Inflammatory macrophage treated with lipopolysaccharide for 4 hours (primary cell): Measurements from ENCODE around the gene HOXD3.

ENCODE experiments used
- DNase-seq: peaks from one replicate; pipeline ENCODE4 v3.0.0-alpha.2; 2020

HOXD3 gene

DNA sequence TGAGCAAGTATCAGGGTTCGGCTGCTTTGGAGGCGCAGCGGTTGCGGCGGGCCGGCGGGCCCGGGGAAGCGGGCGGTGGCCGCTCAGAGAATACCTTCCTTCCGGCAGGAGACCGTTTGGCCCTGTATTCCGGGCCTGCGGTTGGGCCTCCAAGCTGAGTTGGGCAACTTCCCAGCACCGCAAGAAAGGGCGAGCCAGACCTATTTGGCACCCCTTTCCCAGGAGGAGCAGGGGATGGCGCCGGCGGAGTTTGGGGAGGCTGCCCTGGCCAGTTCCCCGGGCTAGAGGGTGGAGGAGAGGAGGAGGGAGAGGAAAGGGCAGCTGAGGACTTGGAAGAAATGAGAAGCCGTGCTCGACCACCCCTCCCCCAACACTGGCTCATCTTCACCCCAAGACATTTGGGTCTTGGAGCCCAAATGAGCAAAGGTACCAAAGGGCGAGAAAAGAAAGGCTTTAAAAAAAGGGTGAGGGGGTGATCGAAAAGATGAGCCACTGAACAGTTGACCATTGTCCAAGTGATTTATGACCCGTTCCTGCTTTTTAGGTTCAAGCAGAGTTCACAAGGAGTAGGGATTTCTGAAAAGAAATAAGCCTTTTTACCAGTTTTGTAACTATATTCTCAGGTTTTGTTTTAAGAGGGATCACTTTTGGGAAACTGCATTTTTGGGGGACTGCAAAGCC lies 8.4 kb downstream of the HOXD3 start:
- DNase-seq: no peak

DNA sequence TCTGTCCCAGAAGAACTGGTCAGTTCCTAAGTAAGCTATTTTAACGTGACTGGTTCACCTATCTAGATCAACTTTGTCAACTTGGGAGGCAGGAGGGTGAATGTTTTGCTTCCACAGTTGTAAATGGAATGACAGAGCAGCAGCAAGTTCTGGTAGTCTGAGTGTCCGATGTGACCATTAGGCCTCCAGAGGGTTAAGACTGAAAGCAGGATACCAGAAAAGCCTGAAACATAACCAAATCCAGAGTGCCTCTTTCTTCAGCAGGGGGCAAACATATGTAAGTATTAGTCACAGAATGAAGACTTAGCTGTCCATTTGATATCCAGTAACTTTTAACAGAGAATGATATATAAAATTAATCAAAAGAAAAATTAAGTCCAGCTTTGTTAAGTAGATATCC lies 9.2 kb downstream of the HOXD3 start:
- no peak for DNase-seq

DNA sequence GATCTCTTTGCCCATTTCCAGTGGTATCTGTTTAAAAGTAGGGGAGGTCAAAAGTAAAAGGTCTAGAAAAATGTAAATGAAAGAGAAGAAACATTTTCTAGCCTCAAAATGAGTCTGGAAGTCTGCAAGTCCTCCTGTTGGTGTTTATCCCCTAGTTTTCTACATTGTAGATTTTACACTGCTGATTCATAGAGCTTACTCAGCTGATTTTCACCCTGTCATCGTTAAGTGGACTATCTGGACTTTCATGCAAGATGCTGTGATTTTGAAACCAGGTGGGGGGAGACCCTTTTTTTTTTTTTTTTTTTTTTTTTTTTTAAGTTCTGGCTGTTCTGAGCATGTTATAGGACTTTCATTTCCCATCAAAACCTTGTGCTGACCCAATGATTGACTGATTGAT lies 10.3 kb downstream of the HOXD3 start:
- no peak for DNase-seq

DNA sequence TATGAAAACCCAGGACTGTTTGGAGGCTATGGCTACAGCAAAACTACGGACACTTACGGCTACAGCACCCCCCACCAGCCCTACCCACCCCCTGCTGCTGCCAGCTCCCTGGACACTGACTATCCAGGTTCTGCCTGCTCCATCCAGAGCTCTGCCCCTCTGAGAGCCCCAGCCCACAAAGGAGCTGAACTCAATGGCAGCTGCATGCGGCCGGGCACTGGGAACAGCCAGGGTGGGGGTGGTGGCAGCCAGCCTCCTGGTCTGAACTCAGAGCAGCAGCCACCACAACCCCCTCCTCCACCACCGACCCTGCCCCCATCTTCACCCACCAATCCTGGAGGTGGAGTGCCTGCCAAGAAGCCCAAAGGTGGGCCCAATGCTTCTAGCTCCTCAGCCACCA lies 12.1 kb downstream of the HOXD3 start:
- no peak for DNase-seq

DNA sequence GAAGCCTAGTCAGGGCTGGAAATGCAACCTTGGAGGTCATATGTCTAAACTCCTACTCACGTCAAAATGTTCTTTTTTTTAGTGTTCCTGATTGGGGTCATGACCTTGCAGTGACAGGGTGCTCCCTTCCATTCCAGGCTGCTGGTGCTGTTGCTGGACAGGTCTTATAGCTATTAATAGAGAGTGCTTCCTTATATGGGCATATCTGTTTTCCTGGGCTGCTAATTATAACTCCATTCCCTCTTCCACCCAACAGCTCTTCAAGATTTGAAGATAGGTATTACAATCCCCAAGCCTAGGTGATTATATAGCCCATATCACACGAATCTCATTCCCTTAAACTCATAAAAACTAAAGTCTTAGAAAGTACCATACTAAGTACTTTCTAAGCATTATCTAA lies 12.6 kb downstream of the HOXD3 start:
- no peak for DNase-seq

DNA sequence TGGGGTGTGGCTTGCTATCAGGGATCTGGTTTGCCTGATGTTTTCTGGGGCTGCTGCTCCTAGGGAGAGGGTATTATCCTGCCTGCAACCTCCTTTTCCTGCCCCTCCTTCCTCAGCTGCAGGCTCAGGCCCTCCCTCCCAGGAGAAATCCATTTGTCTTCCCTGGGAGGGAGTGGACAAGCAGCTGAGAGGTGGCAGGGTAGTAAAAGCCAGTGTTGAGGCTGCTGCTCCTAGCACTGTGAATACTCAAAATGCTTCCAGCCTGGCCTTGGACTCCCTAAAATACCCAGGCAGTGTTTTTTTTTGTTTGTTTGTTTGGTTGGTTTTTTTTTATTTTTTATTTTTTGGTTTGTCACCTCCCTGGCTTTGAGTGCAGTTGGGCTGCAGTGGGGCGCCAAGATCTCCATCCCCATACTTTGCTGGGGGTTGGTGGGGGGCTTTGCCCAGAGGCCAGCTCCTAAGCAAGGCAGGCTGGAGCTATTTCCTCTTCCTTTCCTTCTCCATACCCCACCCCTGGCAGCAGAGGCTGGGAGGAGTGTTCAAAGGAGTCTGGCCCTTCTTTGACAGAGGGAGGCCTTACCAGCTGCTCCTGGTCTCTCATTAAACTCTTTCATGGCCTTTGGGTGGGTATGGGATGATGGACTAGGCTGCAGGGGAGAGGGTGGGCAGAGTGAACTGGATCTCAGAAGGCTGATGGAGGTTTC lies 13.6 kb downstream of the HOXD3 start:
- no peak for DNase-seq

DNA sequence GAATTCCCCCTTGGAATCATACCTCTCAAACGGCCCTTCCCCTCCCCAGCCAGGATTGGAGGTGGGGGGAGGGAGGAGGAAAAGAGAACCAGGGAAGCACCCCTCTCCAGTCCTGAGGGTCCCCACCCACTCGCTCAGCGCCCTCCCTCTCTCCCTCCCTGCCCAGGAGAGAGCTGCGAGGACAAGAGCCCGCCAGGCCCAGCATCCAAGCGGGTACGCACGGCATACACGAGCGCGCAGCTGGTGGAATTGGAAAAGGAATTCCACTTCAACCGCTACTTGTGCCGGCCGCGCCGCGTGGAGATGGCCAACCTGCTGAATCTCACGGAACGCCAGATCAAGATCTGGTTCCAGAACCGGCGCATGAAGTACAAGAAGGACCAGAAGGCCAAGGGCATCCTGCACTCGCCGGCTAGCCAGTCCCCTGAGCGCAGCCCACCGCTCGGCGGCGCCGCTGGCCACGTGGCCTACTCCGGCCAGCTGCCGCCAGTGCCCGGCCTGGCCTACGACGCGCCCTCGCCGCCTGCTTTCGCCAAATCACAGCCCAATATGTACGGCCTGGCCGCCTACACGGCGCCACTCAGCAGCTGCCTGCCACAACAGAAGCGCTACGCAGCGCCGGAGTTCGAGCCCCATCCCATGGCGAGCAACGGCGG lies 14.4 kb downstream of the HOXD3 start:
- no peak for DNase-seq

DNA sequence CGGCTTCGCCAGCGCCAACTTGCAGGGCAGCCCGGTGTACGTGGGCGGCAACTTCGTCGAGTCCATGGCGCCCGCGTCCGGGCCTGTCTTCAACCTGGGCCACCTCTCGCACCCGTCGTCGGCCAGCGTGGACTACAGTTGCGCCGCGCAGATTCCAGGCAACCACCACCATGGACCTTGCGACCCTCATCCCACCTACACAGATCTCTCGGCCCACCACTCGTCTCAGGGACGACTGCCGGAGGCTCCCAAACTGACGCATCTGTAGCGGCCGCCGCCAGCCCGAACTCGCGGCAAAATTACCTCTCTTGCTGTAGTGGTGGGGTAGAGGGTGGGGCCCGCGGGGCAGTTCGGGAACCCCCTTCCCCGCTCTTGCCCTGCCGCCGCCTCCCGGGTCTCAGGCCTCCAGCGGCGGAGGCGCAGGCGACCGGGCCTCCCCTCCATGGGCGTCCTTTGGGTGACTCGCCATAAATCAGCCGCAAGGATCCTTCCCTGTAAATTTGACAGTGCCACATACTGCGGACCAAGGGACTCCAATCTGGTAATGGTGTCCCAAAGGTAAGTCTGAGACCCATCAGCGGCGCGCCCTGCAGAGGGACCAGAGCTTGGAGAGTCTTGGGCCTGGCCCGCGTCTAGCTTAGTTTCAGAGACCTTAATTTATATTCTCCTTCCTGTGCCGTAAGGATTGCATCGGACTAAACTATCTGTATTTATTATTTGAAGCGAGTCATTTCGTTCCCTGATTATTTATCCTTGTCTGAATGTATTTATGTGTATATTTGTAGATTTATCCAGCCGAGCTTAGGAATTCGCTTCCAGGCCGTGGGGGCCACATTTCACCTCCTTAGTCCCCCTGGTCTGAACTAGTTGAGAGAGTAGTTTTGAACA lies 15.1 kb downstream of the HOXD3 start:
- DNase-seq: no peak

DNA sequence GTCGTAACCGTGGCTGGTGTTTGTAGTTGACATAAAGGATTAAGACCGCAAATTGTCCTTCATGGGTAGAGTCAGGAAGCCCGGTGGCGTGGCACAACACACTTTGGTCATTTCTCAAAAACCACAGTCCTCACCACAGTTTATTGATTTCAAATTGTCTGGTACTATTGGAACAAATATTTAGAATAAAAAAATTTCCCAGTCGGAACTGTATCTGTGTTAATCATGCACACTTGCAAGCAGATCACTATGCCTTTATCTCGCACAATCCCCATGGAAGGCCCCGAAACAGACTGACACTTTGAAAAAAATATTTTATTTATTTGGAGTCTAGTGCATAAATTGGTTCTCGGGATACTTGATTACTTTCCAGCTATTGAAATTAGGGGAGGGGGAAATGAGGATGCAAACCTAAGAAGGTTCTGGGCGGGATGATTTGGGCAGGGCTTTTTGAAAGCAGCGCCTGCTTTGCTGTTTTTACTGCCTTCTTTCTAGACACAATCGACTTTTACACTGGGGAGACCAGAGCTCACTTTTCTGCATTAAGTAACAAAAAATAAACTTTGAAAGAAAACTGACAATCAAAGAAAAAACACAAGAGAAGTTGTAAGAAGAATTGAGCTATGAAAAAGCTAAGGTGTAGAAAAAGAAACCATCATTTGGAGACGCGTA lies 15.9 kb downstream of the HOXD3 start:
- DNase-seq: no peak

DNA sequence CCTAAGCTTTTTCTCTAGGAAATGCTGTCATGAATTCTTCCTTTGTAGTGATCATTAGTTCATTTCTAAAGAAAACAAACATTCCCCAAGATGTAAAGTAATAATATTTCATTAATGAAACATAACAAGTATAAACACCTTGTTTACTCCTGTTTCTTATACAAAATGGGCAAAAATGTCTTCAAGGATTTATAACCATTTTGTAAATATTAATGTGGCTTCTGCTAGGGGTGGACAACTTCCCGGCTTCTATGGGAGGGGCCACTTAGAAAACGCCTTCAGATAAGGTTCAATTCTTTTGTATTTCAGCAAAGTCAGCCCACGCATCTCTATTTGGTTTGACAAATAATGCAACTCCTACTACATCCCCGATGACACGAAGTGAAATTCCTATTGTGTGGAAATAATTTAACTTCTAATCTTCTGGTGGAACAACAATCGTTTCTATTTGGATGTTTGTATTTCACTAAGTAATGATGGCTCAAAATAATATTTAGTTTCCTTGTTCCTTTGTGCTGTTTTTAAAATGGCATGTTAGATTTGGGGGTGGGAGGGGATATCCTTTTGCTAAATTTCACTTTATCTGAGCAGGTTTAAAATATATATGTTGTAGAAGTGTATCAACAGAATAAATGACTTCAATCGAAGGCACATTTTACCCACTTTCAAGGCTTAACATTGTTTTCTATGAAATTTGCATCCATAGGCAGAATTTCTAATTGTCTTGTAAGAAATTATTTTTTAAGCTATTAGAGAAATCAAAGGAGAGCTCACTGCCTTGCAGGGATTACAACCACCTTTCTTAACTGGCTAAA lies 16.7 kb downstream of the HOXD3 start:
- DNase-seq: no peak

DNA sequence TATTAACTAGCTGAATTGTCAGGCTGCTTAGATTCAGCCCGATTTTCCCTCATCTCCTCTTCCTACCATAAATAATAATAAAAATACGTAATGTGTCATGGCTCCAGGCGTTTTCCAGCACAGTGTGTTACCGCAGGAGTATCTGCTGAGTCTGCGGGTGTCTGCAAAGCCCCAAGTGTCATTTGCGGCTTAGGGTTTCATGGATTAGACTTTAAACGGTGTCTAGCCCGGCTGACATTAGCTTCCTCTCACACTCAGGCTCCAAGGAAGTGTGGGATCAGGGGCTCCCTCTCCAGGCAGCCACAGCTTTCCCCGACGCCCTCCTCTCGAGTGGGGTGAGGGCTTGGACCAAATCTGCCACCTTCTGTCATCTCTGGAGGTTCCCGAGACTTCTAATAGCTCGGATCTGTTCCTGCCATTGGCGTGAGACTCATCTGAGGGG lies 17.3 kb downstream of the HOXD3 start:
- DNase-seq: no peak

DNA sequence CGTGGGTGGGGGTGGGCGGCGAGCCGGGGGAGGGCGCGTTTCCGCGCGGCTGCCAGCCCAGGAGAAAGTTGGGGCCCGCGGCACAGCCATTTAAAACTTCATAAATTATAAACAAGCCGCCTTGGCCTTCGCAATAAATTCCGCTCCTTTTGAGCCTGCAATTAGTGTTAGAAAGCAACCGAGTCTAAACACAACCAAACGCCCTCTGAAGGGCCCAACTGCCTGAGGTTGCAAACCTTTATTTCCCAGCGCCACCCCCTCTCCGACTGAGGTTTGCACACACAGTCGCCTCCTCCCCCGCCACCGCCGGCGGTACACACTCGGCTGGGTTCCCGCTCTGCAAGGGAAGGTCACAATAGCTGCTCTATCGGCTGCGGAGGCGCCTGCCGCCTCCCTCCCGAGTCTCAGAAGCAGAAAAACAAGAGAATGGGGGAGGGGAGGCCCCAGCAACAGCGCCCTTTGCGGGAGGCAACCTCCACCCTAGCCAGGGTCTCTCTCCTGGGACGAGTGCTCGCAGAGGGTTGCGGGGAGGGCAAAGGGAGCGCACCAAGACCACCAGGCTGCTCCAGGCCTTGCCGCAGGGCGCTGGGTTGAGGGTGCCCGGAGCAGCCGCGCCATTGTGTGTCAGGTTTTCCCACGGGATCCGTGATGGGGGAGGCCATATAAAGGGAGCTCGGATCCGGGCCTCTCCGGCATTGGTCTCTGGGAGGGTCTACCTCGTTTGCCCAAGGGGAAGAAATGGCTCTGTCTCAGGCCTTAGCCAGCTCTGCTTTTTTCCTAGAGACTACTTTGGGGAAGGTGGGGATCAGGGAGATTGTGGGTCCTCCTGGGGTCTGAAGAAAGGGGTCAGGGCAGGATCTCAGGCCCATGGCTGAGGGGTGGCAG lies 18.0 kb downstream of the HOXD3 start:
- no peak for DNase-seq

DNA sequence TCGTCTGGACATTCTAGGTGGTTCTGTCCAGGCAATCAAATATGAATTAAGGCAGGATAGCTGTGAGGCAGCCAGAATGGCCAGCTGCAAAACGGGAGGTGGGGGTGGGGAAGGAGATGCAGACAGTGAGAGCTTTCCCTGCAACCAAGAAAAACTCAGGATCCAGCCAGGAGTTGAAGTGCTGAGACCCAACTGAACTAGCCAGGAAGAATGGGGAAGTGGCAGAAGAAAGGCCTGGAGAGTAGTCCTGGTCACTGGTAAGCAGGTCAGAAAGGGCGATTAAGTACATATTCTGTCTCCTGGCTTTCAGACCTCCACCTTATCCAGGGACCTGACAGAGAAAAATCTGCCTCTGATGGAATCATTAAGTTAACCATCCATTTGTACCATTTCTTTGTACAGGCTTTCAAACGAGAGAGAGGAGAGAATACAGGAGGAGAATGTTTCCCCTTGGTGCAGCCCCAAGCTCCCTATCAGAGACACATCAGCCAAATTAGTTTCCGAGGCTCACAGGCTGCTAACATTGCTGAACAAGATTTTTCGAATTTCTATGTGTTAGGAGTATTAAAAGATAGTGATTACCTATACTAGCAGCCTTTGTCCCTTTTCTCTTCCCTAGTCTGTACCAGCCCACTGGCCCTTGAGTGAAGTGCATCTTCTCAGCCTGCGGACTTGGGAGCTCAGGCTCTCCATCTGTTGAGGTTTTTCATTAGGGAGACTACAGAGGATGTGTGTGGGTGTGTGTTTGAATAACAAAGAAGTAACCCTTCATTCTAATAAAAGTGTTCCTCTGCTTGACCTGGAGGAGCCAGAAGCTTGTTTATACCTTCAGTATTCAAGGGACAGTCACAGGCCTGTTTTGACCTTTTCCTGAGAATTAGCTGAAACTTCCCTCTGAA lies 18.9 kb downstream of the HOXD3 start:
- no peak for DNase-seq

DNA sequence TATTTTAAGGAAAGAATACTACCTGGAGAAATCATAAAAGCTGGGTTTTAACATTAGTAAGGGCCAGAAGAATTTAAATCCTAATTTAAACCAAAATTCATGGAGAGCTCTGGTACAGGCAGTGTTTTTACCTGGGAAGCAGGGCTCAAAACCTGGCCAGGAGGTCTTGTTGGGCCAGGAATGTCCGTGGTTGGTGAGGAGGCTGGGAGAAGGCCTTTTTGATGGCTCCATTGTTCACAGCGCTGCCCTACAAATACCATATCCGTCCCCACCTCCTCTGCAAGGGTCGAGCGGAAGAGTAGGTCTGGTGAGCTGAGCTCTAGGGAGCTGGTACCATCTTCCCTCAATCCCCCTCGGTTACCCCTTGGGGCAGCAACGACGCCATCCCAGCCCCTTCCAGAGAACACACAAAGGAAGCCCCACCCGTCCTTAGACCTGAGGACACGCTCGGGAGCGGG lies 20.5 kb downstream of the HOXD3 start:
- DNase-seq: no peak

DNA sequence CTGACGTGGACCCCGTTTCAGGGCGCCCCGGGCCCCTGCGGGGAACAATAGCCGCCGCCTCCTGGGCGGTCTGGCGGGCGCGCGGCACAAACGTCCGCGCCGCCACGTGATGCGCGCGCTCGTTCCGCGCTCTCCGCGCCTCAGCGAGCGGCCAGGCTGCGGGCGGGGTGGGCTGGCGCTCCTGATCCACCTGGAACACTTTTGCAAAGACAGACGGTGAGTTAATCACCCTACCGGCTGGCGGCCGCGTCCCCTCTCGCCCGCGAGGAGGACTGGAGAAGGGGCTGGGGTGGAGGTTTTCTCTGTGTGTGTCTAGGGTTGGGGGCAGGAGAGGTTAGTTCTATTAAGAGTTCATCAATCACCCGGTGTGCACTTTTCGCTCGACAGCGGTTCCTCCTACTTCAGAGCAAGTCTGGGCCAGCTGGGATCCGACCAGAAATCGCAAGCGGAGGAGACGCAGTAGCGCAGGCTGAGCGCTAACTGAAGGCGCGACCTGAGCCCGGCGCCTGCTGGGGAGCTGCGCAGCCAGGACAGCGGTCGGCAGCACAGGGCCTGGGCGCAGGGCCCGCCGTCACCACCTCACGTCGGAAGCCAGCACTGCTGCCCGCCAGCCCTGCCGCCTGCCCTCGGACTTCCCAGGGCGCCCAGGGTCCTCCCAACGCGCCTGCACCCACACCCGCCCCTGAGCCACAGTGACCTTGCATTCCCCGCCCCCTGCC lies 21.1 kb downstream of the HOXD3 start:
- DNase-seq: no peak

DNA sequence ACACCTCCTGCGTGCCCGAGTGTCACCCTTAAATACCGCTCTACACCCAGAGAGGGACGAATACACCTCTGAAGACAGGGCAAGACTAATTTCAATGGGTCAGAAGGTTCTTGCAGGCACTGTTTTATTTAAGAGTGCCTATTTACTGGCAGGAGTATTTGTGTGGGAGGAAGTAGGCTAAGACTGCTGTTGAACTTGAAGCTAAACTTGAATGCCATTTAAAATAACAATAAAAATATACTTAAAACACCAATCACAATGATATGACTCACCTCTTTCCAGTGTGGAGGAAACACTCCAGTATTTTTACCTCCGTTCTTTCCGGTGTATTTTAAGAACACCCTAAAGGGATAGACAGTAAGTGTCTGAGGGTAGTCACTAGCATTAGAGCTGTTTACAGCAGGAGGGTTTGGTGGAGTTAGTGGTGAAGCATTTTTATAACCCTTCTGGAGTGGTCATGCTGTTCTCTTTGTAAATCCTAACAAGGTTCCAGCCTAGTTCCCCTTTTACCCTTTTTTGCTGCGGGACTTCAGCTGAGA lies 21.7 kb downstream of the HOXD3 start:
- DNase-seq: no peak

DNA sequence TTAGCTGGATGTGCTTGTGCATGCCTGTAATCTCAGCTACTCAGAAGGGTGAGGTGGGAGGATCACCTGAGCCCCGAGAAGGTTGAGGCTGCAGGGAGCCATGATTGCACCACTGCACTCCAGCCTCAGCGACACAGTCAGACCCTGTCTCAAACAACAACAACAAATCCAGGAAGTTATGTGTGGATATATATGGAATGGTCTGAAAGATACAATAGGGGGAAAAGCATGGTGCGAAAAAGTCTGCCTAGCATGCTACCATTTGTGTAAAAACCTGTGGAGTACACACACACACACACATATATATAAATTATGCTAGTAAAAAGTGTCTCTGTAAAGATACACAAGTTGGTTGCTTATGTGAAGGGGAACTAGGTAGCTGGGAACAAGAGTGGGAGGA lies 24.4 kb downstream of the HOXD3 start:
- DNase-seq: no peak

DNA sequence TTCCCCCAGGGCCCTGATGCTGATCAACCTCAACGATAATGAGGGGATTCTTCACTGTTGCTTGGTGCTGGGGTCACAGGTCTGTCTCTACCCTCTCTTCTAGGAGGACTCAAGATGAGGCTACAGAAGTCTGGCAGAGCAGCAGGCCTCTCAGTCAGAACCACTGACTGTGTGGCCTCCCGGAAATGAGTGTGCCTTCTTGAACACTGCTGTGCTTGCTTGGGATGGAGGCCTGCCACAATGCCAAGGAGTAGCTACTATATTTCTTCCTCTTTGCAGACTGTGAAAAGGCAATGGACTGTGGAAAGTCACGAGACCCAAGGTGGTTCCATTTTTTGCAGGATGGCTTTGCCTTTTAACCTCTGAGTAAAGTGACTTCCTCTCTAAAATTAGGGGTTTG lies 25.6 kb downstream of the HOXD3 start:
- no peak for DNase-seq

DNA sequence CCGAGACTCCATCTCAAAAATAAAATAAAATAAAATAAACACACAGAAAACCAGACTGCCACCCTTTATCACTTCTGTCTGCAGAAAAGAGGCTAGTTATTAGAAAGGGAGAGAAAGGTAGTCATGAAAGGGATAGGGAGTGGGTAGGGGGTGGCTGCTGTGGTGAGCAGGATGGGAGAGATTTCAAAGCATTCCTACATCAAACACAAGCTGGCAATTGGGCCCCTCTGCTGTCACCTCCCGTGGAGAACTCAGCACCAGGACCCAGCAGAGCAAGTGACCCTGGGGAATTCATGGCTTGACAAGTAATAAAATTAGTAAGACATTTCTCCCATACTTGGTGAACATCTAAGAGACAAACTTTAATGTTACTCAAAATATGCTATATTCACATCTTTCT lies 27.6 kb downstream of the HOXD3 start:
- no peak for DNase-seq
